DMS153 treated with DMSO at 0.1 percent for 48 hours (cell line): ENCODE measurements around the gene TGFBR3.

Experiments
- DNase-seq: peaks from one replicate; lab custom pipeline; 2025; ENCODE audit not compliant: unreplicated experiment; lab: John Stamatoyannopoulos, UW

The TGFBR3 gene

GRCh38 chr1:91717839-91718238 lies 168.1 kb downstream of the TGFBR3 start:
- DNase-seq = no peak

DNA sequence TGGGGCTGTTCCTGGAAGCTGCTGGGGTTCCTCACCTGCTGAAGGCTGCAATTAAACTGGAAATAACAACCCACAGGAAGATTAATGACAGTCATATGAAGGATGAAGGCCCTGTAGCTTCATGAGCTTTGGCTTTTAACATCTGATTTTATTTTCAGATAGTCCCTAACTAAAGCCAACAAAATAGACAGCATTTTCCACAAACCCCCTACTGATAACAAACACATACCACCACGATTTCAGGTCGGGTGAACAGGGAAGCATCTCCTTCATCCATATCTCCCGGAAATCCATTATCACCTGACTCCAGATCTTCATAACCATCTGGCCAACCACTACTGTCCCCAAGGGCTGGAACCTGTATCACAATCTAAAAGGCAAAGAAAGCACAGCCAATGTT lies 169.6 kb downstream of the TGFBR3 start:
- no peak for DNase-seq

DNA sequence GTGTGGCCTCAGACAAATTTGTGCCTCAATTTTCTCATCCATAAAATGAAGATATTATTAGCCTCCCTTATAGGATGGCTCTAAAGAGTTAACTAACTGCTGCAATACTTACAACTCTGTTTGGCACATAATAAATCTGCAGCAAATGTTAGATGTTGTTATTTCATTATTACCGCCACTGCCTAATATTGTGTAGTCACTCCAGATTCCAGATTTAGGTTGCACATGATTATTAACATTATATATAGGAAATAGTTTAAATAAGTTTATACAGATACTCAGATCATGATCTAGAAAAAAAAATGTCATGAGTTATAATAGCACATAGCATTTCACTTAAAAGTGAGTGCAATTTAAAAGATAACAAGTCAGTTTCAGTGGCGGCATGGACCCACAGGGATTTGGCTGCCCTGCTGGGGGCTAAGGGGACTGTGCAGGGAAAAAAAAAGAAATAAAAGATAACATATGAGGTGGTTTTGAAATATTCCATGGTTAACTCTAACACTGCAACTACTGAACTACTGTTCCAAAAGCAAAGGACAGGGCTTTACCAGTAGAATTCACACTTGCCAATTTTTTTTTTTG lies 170.4 kb downstream of the TGFBR3 start:
- DNase-seq = no peak

DNA sequence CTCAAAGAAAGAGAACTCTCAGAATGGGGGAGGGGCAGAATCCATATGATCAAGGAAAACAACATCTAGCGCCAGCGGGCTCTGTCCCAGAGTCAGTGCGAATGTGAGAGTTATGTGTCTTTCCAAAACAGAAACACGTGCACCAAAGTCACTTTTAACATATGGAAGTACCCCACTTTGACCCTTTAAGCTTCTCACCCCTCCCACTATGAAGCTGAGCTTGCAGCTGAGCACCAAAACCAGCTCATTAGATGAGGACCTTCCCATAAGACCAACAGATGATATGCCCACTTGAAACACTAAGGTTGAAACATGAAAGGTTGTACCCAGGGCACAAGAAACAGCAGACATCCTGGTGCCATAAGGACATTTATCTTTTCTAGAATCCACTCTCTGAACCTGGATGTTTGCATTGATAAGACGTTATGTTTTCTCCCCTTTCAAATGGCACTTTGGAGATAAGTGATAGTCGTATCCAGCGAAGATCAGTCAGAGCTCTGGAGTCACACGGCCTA lies 171.0 kb downstream of the TGFBR3 start:
- no peak for DNase-seq

DNA sequence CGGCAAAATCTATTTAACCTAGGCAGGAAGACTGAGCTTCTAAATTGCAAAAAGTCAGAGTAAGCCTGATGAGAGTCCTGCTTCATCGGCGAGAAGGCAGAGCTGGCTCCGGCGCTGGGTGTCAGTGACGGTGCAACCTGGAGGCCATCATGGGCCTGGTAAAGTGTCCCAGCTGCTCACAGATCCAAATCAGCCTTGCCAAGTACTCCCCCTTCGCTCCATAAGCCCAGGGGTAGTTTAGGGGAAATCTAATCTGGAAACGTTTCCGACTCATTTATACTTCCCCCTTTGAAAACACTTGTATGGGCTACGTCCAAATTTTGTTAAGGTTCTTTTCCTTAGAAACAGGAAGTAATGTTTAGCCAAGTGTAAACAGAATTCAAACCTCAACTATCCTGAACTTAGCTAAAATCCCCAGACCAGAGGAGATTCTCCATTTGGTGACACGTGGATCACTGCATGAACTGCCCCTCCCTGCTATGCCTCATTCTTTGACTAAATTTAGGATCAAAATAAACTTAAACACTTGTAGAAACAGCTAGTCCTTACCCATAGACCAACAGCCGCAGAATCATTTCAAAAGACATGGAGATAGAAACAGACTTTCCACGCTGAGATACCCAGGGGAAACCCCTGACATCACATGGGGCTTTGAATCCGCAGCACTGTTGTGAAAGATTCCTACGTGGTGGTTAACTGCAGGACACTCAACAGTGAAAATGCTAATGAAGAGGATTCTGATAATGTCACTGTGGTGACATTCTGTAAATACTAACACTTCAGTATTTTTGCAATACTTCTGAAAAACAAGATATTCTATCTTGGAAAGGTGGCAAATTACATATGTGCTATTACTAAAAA lies 172.7 kb downstream of the TGFBR3 start:
- DNase-seq = no peak

DNA sequence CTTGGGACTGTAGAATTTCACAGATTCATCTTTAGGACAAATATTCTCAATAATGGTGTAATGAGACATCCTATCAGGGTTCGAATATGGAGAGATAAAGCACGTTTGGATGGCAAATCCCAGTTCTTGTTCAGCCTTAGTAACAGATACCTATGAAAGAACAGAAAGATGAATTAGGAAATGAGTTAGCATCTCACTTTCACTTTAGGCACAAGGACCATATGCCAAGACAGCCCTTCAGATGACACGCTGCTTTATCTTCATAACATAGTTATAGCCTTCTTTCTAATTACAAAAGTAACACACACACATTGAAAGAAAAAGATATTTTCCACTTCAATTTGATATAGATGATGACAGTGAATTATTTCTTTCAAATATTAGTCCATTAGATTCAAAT lies 173.6 kb downstream of the TGFBR3 start:
- no peak for DNase-seq

GRCh38 chr1:91711504-91712247 lies 174.3 kb downstream of the TGFBR3 start:
- DNase-seq = no peak

DNA sequence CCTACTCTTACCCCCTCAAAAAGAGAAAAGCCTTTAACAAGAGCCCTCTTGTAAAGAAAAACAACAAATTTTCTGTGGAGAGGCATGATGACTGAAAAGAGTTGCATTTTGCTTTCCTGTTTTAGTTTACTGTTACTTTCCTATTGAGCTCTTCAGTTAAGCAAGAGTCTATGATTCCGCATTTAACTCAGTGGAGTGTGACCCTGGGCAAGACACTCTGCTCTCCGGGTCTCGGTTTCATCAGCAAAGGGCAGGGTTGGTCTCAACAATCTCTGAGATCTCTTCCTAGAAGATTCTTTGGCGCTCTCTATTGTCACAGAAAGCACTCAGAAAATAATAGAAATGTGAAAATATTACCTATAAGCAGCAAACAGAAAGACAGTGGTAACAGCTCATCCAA lies 175.7 kb downstream of the TGFBR3 start:
- no peak for DNase-seq

- no peak for DNase-seq
Observed at GRCh38 chr1:91708691-91709090, 177.3 kb downstream of the TGFBR3 start.

GRCh38 chr1:91707890-91708218 lies 178.1 kb downstream of the TGFBR3 start:
- DNase-seq = no peak

GRCh38 chr1:91707114-91707889 lies 178.6 kb downstream of the TGFBR3 start:
- no peak for DNase-seq

DNA sequence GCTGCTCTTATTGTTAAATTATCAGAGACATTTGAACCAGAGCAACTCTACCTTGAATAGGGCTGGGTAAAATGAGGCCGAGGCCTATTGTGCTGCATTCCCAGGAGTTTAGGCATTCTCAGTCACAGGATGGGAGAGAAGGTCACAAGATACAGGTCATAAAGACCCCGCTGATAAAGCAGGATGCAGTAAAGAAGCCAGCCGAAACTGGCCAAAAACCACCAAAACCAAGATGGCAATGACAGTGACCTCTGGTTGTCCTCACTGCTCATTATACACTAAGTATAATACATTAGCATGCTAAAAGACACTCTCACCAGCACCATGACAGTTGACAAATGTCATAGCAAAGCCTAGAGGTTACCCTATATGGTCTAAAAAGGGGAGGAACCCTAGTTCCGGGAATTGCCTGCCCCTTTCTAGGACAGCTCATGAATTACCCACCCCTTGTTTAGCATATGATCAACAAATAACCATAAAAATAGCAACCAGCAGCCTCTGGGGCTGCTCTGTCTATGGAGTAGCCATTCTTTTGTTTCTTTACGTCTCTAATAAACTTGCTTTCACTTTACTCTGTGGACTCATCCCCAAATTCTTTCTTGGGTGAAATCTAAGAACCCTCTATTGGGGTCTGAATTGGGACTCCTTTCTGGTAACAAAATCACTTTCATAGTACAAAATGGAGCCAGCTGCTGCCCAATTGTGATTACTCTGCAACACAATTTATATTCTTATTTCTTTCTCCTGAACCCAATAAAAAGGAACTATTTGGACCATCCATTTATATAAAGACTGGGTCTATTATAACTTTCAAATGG lies 179.6 kb downstream of the TGFBR3 start:
- no peak for DNase-seq

- no peak for DNase-seq
Observed at GRCh38 chr1:91704746-91705145, 181.2 kb downstream of the TGFBR3 start.

- DNase-seq = no peak
Observed at GRCh38 chr1:91703095-91703494, 182.9 kb downstream of the TGFBR3 start.

DNA sequence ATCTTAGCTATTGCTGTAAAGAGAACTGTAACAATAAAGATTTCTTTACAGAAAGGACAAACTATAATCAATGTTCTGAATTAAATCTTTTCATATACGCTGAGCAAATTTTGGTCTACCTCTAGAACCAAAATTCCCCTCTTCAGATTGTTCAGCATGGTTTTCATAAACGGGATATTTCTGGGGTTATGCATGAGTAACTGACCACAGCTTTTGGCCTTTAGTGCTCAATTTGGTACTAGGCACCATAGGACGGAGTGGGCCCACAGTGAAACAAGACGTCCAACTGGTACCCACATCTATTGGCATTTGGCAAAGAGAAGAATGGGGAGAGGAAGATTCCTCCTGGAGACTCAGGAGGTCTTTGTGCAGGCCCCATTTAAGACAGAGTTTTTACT lies 184.5 kb downstream of the TGFBR3 start:
- no peak for DNase-seq

DNA sequence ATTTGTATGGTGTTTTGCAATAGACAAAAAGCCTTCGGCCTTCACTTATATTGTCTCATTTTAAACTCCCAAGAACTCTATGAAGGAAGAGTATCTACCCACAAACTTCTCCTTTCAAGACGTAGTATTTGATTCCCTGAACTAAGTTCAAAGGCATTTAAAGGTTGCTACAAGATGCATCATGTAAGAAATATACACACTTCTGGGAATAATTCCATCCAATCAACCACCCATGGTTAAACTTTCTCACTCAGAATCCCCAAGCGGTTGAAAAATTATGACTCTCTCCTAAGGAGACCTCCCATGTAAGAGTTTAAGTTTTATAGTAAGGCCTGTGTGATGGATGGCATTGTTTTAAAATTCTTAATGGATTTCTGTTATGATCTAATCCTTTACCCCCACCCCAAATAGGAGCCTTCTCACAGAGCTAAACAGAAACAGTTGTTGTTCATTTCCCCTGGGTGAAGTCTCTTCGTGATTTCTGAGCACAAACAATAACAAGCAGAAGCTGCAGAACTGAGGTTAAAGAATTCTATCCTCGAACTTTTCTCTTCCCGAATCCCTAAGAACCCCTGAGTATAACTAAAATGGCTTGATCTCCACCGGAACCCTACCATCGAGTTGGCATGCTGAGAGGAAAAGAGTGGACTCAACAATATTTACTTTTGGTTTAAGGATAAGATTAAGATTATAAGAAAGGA lies 185.0 kb downstream of the TGFBR3 start:
- DNase-seq = no peak

DNA sequence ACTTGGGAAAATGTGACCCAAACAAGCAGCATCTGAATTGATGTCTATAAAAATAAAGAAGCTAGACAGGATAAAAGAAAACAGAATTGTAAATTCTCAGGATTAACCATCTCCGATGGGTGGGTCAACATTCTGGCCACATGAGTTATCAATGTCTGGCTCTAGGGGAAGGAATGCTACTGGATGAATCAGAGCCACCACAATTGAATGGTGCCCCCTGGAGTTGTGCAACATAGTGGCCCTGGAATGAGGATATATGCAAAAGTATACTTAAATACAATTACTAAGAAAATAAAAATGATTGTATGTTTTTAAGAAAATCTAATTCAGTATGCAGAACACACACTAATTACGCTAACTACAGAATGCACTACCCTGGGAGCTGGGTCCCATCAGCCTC lies 185.6 kb downstream of the TGFBR3 start:
- no peak for DNase-seq

GRCh38 chr1:91699339-91699974 lies 186.5 kb downstream of the TGFBR3 start:
- no peak for DNase-seq

- DNase-seq = no peak
Observed at GRCh38 chr1:91697861-91698260, 188.1 kb downstream of the TGFBR3 start.
